ENCODE data around the gene OSBPL3. TPM values are rescaled to one million over a fixed set of nuclear protein-coding genes. Genes with fewer than 3 reads are reported as not detected.
"Not testable (repeated sequence)": the region's sequence is repeated elsewhere in the genome, so short reads cannot be mapped to it uniquely, and the experiment has no call there.

The OSBPL3 gene
- polyA plus RNA-seq, 1 donor (not counting 4 experiments of a cell fraction or from before 2014, with no cell fraction given): 34.0 TPM

DNA sequence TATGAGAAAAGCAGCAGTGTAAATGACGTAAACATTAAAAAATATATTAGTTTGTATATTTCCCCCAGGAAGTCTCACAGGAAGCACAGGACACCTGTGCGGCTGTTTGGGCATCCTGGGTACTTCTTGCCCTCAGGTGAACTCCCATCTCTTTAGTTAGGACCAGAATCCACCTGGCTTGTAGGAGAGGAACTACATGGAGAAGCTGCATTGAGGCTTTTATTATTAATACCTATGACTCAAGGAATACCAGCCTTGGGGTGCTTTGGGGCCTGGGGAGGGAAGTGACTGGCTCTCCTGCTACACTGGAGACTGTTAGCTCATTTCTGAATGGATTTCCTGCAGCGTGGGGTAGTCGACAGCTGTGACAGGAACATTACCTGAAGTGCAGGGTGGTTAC lies 182.7 kb downstream of the OSBPL3 start:
- Histone ChIP-seq H3K9me3 (ENCODE audit: control insufficient read depth, low read depth, low read length) (no peaks in the 10 kb centered on the region), H3K27me3 (ENCODE audit: control insufficient read depth, extremely low read depth, insufficient read depth, low read length) (no peaks in the 10 kb centered on the region), H3K9me1 (ENCODE audit: control insufficient read depth, extremely low read depth, insufficient read depth, low read length) (peaks cover under 1% of the 10 kb centered on the region), H4K20me1 (ENCODE audit: control insufficient read depth, extremely low read depth, insufficient read depth, low read length) (no peaks in the 10 kb centered on the region), H3K4me2 (ENCODE audit: control insufficient read depth, extremely low read depth, insufficient read depth, low read depth, low read length) (no peak overlapping the region), H3K4me3 (ENCODE audit: control insufficient read depth in 2 of 3, extremely low read depth in 1 of 3, insufficient read depth in 2 of 3, low read depth in 1 of 3, low read length in 3 of 3) (no peak overlapping the region), H3K79me2 (ENCODE audit: control insufficient read depth, insufficient read depth, low read length) (no peaks in the 10 kb centered on the region), H3K9ac (ENCODE audit: control insufficient read depth, extremely low read depth, insufficient read depth, low read length) (no peak overlapping the region), H3K27ac (ENCODE audit: control insufficient read depth, insufficient read depth, low read length) (no peak overlapping the region), H2AFZ (ENCODE audit: control insufficient read depth, low read length) (no peak overlapping the region), H3K36me3 (ENCODE audit: control insufficient read depth in 2 of 2, extremely low read depth in 1 of 2, insufficient read depth in 2 of 2, low read length in 2 of 2) (peaks cover 3 to 14% of the 10 kb centered on the region in 2 experiments), H3K4me1 (ENCODE audit: control insufficient read depth, extremely low read depth, insufficient read depth, low read length) (no peaks in the 10 kb centered on the region)
- FAIRE-seq (no peak), DNase-seq (ENCODE audit: low read depth, low spot score) (no peak)
- dilution Hi-C loops (cut with MboI; ENCODE audit: extremely low pct_ligation_motif_present, low sequenced_read_pairs): no loop called here
- TF ChIP-seq EZH2 (IDR thresholded peaks at IDR 0.05; ENCODE audit: low read length): no peak
- TF ChIP-seq, protein P1, sequence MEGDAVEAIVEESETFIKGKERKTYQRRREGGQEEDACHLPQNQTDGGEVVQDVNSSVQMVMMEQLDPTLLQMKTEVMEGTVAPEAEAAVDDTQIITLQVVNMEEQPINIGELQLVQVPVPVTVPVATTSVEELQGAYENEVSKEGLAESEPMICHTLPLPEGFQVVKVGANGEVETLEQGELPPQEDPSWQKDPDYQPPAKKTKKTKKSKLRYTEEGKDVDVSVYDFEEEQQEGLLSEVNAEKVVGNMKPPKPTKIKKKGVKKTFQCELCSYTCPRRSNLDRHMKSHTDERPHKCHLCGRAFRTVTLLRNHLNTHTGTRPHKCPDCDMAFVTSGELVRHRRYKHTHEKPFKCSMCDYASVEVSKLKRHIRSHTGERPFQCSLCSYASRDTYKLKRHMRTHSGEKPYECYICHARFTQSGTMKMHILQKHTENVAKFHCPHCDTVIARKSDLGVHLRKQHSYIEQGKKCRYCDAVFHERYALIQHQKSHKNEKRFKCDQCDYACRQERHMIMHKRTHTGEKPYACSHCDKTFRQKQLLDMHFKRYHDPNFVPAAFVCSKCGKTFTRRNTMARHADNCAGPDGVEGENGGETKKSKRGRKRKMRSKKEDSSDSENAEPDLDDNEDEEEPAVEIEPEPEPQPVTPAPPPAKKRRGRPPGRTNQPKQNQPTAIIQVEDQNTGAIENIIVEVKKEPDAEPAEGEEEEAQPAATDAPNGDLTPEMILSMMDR (optimal IDR thresholded peaks at IDR 0.05 in 1 of 3, IDR thresholded peaks at IDR 0.05 in 1 of 3, conservative IDR thresholded peaks at IDR 0.05 in 1 of 3; ENCODE audit: extremely low read depth in 1 of 3, insufficient read depth in 2 of 3, low read length in 3 of 3): no peak

DNA sequence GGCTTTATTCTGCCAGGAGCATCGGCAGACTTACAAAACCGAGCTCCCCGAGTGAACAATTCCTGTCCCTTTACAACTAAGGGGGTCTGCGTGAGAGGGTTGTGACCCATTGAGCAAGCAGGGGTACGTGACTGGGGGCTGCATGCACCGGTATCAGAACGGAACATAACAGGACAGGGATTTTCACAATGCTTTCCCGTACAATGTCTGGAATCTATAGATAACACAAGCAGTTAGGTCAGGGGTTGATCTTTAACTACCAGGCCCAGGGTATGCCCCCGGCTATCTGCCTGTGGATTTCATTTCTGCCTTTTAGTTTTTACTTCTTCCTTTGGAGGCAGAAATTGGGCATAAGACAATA lies 184.6 kb downstream of the OSBPL3 start:
- Histone ChIP-seq H3K27ac (ENCODE audit: control insufficient read depth, insufficient read depth, low read length) (no peak overlapping the region), H3K27me3 (ENCODE audit: control insufficient read depth, extremely low read depth, insufficient read depth, low read length) (no peaks in the 10 kb centered on the region), H3K4me2 (ENCODE audit: control insufficient read depth, extremely low read depth, insufficient read depth, low read depth, low read length) (no peak overlapping the region), H3K36me3 (ENCODE audit: control insufficient read depth in 2 of 2, extremely low read depth in 1 of 2, insufficient read depth in 2 of 2, low read length in 2 of 2) (peaks cover 1 to 2% of the 10 kb centered on the region in 2 experiments), H3K79me2 (ENCODE audit: control insufficient read depth, insufficient read depth, low read length) (no peaks in the 10 kb centered on the region), H3K9me1 (ENCODE audit: control insufficient read depth, extremely low read depth, insufficient read depth, low read length) (no peaks in the 10 kb centered on the region), H3K9ac (ENCODE audit: control insufficient read depth, extremely low read depth, insufficient read depth, low read length) (no peak overlapping the region), H3K4me1 (ENCODE audit: control insufficient read depth, extremely low read depth, insufficient read depth, low read length) (no peaks in the 10 kb centered on the region), H2AFZ (ENCODE audit: control insufficient read depth, low read length) (no peak overlapping the region), H3K4me3 (ENCODE audit: control insufficient read depth in 2 of 3, extremely low read depth in 1 of 3, insufficient read depth in 2 of 3, low read depth in 1 of 3, low read length in 3 of 3) (no peak overlapping the region), H3K9me3 (ENCODE audit: control insufficient read depth, low read depth, low read length) (no peaks in the 10 kb centered on the region), H4K20me1 (ENCODE audit: control insufficient read depth, extremely low read depth, insufficient read depth, low read length) (no peaks in the 10 kb centered on the region)
- DNase-seq (ENCODE audit: low read depth, low spot score) (no peak), FAIRE-seq (no peak)
- dilution Hi-C loops (cut with MboI; ENCODE audit: extremely low pct_ligation_motif_present, low sequenced_read_pairs): no loop called here
- no peak for TF ChIP-seq EZH2 (IDR thresholded peaks at IDR 0.05; ENCODE audit: low read length)
- TF ChIP-seq, protein P1 (optimal IDR thresholded peaks at IDR 0.05 in 1 of 3, IDR thresholded peaks at IDR 0.05 in 1 of 3, conservative IDR thresholded peaks at IDR 0.05 in 1 of 3; ENCODE audit: extremely low read depth in 1 of 3, insufficient read depth in 2 of 3, low read length in 3 of 3): no peak

DNA sequence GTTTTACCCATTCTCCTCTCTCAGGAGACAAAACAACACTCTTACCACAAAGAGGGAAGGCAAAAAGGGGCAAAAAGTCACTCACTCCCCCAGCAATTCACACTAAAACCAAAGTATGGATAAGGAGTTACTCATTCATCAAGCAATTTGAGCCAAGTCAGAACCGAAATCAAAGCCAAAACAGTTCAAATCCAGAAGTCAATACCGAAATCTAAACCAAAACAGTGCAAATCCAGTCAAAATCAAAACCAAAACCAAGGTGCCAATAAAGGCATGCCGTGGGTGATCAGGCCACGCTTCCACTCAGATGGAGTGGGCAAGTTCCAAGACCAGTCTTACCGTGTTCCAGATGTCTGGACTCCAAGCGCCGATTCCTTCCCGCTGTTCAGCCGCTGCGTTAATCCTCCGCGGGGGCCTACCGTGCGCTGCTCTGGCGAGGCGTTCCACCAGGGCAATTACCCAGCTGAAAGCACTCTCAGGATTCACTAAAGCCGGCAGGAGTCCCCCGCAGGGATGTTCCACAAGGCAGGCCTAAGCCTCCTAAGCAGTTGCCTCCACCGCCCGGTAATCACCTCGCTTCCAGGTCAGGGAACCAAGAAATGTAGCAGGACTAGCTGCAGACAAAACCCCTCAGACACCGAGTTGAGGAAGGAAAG lies 185.1 kb downstream of the OSBPL3 start:
- FAIRE-seq: not testable (repeated sequence)

More for the DNA sequence above, 185.1 kb downstream of the OSBPL3 start:
- H3K9me3 ChIP-seq (ENCODE audit: control insufficient read depth, low read depth, low read length); H3K27me3 ChIP-seq (ENCODE audit: control insufficient read depth, extremely low read depth, insufficient read depth, low read length); H3K36me3 ChIP-seq (ENCODE audit: control insufficient read depth in 2 of 2, extremely low read depth in 1 of 2, insufficient read depth in 2 of 2, low read length in 2 of 2); H3K9me1 ChIP-seq (ENCODE audit: control insufficient read depth, extremely low read depth, insufficient read depth, low read length); H3K4me3 ChIP-seq (ENCODE audit: control insufficient read depth in 2 of 3, extremely low read depth in 1 of 3, insufficient read depth in 2 of 3, low read depth in 1 of 3, low read length in 3 of 3); H3K27ac ChIP-seq (ENCODE audit: control insufficient read depth, insufficient read depth, low read length); H4K20me1 ChIP-seq (ENCODE audit: control insufficient read depth, extremely low read depth, insufficient read depth, low read length); dilution Hi-C loops (cut with MboI; ENCODE audit: extremely low pct_ligation_motif_present, low sequenced_read_pairs); DNase-seq (ENCODE audit: low read depth, low spot score); H2AFZ ChIP-seq (ENCODE audit: control insufficient read depth, low read length); H3K4me2 ChIP-seq (ENCODE audit: control insufficient read depth, extremely low read depth, insufficient read depth, low read depth, low read length); H3K79me2 ChIP-seq (ENCODE audit: control insufficient read depth, insufficient read depth, low read length); H3K9ac ChIP-seq (ENCODE audit: control insufficient read depth, extremely low read depth, insufficient read depth, low read length); H3K4me1 ChIP-seq (ENCODE audit: control insufficient read depth, extremely low read depth, insufficient read depth, low read length): not testable (repeated sequence)
